Testis (tissue), 2 donors: ENCODE results near the gene ADAMTS16.

ENCODE experiments used
- CTCF ChIP-seq, 3 experiments: fragments of 450-650 bp in 2 of 3; fragments of 200-600 bp in 1 of 3; sonication (generic) in 1 of 3; IDR thresholded peaks; one replicate each; pipeline ENCODE4 v1.5.1; 2016 to 2019; ENCODE audit warnings: antibody characterized with exemption in 3 of 3, mild to moderate bottlenecking in 2 of 3, moderate library complexity in 1 of 3
- POLR2A ChIP-seq: fragments of 450-650 bp; IDR thresholded peaks from one replicate; pipeline ENCODE4 v1.6.1; 2017; ENCODE audit warnings: antibody characterized with exemption, mild to moderate bottlenecking, moderate library complexity

GRCh38 chr5:5139336-5139776 is 774 bp upstream of the ADAMTS16 start:
- no peak for TF ChIP-seq CTCF (IDR thresholded peaks at IDR 0.05)
- no peak for TF ChIP-seq POLR2A
